Measurements from ENCODE around the gene AP2S1. TPM values are rescaled to one million over a fixed set of nuclear protein-coding genes. Genes with fewer than 3 reads are reported as not detected.

AP2S1 gene
- total and polyA plus RNA-seq, 2 of the 8 experiments (the other 6 are each of a cell fraction or from before 2014, with no cell fraction given): 195 to 211 TPM

DNA sequence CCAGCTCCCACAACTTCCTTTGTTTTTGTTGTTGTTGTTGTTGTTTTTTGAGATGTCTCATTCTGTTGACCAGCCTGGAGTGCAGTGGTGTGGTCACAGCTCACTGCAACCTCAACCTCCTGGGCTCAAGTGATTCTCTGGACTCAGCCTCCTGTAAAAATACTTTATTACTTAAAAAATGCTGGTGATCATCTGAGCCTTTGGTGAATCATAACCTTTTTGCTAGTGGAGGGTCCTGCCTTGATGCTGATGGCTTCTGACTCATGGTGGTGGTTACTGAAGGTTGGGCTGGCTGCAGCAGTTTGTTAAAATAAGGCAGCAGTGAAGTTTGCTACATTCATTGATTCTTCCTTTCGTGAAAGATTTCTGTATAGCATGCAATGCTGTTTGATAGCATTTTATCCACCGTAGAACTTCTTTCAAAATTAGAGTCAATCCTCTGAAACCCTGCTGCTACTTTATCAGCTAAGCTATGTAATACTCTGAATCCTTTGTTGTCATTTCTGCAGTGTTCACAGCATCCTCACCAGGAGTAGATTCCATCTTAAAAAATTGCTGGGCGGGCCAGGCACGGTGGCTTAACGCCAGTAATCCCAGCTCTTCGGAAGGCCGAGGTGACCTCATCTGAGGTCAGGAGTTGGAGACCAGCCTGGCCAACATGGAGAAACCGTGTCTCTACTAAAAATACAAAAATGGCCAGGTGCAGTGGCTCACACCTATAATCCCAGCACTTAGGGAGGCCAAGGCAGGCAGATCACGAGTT lies 28.1 kb upstream of the AP2S1 start:
- Histone ChIP-seq H4K8ac (ENCODE audit: extremely low read depth, insufficient read depth, low read length) (no peak overlapping the region), H3K79me2 (ENCODE audit: control insufficient read depth in 1 of 2, insufficient read depth in 2 of 2, low read length in 2 of 2) (peaks cover 0 to 46% of the 10 kb centered on the region in 2 experiments; a peak in 2 of 4 replicates), H2BK20ac (ENCODE audit: low read length) (no peak overlapping the region), H3K36me3 (ENCODE audit: control insufficient read depth in 2 of 4, insufficient read depth in 4 of 4, low read length in 3 of 4) (no peaks in the 10 kb centered on the region), H4K5ac (ENCODE audit: insufficient read length, low read depth, low read length) (no peak overlapping the region), H3K23me2 (ENCODE audit: low read depth, low read length) (no peaks in the 10 kb centered on the region), H3K27ac (ENCODE audit: low read depth, low read length) (no peak overlapping the region), H3K4me1 (replicated peaks in 1 of 4; ENCODE audit: control insufficient read depth in 3 of 4, insufficient read depth in 4 of 4, low read length in 3 of 4) (peaks cover 0 to 3% (median 1%) of the 10 kb centered on the region in 4 experiments; a peak in 2 of 7 replicates), H4K91ac (replicated peaks; ENCODE audit: insufficient read length, low read length) (no peak overlapping the region), H3K27me3 (replicated peaks in 1 of 4; ENCODE audit: control insufficient read depth in 3 of 4, extremely low read depth in 1 of 4, insufficient read depth in 3 of 4, low read length in 3 of 4) (no peaks in the 10 kb centered on the region), H2BK120ac (replicated peaks; ENCODE audit: low read depth, low read length) (no peak overlapping the region), H3K18ac (ENCODE audit: extremely low read depth, low read length) (no peak overlapping the region), H3K9me3 (ENCODE audit: insufficient read depth in 2 of 2, low read depth in 1 of 2, low read length in 1 of 2) (no peaks in the 10 kb centered on the region), H2AK5ac (ENCODE audit: low read depth, low read length) (no peak overlapping the region), H3K56ac (replicated peaks; ENCODE audit: insufficient read length, low read depth, low read length) (no peak overlapping the region), H2BK5ac (ENCODE audit: low read depth, low read length) (no peak overlapping the region), H3K4me2 (ENCODE audit: insufficient read depth in 1 of 2, low read depth in 2 of 2, low read length in 2 of 2) (no peak overlapping the region), H3K9ac (replicated peaks in 1 of 4; ENCODE audit: extremely low read depth in 1 of 4, low read depth in 3 of 4, low read length in 3 of 4) (no peak overlapping the region), H3K23ac (ENCODE audit: insufficient read length) (no peak overlapping the region), H3K4ac (replicated peaks; ENCODE audit: insufficient read length, low read depth, low read length) (no peak overlapping the region), H2AFZ (ENCODE audit: low read length) (no peak overlapping the region), H2BK15ac (ENCODE audit: low read length) (no peak overlapping the region), H3K79me1 (ENCODE audit: low read depth, low read length) (peaks cover 7% of the 10 kb centered on the region), H3K14ac (ENCODE audit: insufficient read length) (no peak overlapping the region), H4K20me1 (replicated peaks in 1 of 2; ENCODE audit: control insufficient read depth in 1 of 2, insufficient read depth in 2 of 2, low read length in 2 of 2) (peaks cover 0 to 4% of the 10 kb centered on the region in 2 experiments), H2BK12ac (ENCODE audit: low read depth, low read length) (no peak overlapping the region; the same call in 1 of the 2 replicates), H3K4me3 (ENCODE audit: extremely low read depth in 1 of 4, insufficient read depth in 2 of 4, low read depth in 3 of 4, low read length in 4 of 4) (no peak overlapping the region)
- 91% methylated on average over 9 of the region's 9 CpGs; no CpG with 5 or more reads in 1 of the 2 experiments for WGBS, 2 experiments (ENCODE audit: extremely low coverage in 1 of 2, insufficient coverage in 1 of 2, insufficient read length in 1 of 2, insufficient replicate concordance in 2 of 2, low coverage in 1 of 2, low lambda C conversion rate in 2 of 2, missing lambda C conversion rate in 1 of 2)
- FAIRE-seq (no peak), DNase-seq (ENCODE audit: low read depth in 1 of 2, low spot score in 2 of 2) (no peak)
- ChIA-PET POLR2A (ENCODE audit: partially characterized antibody) (interaction anchor here (0.7 to 12.0 kb wide), 6 partner anchors 11 to 94 kb away, joined by 3 to 102 read pairs (median 6); partner anchors contain the start of gene ARHGAP35), CTCF (ENCODE audit: partially characterized antibody) (interaction anchor here (0.5 to 1.4 kb wide), 3 partner anchors 35 to 1458 kb away, joined by 3 read pairs; no protein-coding TSS in a partner anchor)
- TF ChIP-seq RAD21 (IDR thresholded peaks at IDR 0.05 in 1 of 2, conservative IDR thresholded peaks at IDR 0.05 in 1 of 2; ENCODE audit: low read depth in 2 of 2, low read length in 2 of 2): no peak
- TF ChIP-seq CEBPB (IDR thresholded peaks at IDR 0.05; ENCODE audit: low read depth, low read length): no peak
- TF ChIP-seq KDM1A (IDR thresholded peaks at IDR 0.05; ENCODE audit: borderline replicate concordance, low read length): no peak
- TF ChIP-seq, protein P1, sequence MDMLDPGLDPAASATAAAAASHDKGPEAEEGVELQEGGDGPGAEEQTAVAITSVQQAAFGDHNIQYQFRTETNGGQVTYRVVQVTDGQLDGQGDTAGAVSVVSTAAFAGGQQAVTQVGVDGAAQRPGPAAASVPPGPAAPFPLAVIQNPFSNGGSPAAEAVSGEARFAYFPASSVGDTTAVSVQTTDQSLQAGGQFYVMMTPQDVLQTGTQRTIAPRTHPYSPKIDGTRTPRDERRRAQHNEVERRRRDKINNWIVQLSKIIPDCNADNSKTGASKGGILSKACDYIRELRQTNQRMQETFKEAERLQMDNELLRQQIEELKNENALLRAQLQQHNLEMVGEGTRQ (IDR thresholded peaks at IDR 0.05; ENCODE audit: low read length): no peak
- no peak for TF ChIP-seq SIN3A (conservative IDR thresholded peaks at IDR 0.05 in 1 of 2, IDR thresholded peaks at IDR 0.05 in 1 of 2; ENCODE audit: low read depth in 1 of 2, low read length in 2 of 2)
- TF ChIP-seq, protein P2, sequence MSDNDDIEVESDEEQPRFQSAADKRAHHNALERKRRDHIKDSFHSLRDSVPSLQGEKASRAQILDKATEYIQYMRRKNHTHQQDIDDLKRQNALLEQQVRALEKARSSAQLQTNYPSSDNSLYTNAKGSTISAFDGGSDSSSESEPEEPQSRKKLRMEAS (IDR thresholded peaks at IDR 0.05): no peak
- no peak for TF ChIP-seq SIRT6 (IDR thresholded peaks at IDR 0.05; ENCODE audit: low read length)
- TF ChIP-seq SP2 (IDR thresholded peaks at IDR 0.05; ENCODE audit: low read length): no peak

Measured in H1 (cell line).